GM21526 (cell line): ENCODE results near the gene TTF1.

Source experiments
- ATAC-seq: cut with Tn5 transposase; IDR thresholded peaks from one replicate; pipeline ENCODE4 v1.9.1; 2021; ENCODE audit warnings: moderate library complexity; ENCODE audit not compliant: unreplicated experiment, low FRiP score

TTF1 gene

DNA sequence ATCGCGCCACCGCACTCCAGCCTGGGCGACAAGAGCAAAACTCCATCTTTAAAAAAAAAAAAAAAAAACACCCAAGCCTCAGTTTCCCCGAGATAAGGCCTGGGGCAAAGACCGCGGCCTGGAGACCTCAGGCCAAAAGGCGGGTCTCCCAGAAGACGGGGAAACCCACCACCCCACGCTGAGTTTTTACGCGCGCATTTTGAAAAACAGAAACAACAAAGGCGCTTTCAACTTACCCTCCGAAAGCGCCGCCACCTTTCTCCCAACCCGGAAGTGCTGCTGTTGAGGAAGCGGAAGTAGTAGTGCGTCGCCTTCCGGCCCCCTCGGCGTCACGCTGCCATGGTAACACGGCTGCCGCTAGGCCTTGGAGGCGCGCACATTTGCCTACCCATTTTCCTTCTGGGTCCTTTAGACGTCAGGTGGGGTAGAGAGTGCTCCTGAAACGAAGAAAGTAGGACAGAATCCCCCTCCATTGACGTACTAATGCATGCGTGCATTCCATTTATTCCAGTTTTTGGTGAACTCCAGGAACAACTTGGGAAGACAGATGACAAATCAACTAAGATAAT lies at the start of gene TTF1:
TTF1 (minus strand) TSS at position 287 of the 569 bp plus-strand sequence. CDS start 4,019 bp downstream, outside the sequence.
- ATAC-seq: peak; percentile 79

DNA sequence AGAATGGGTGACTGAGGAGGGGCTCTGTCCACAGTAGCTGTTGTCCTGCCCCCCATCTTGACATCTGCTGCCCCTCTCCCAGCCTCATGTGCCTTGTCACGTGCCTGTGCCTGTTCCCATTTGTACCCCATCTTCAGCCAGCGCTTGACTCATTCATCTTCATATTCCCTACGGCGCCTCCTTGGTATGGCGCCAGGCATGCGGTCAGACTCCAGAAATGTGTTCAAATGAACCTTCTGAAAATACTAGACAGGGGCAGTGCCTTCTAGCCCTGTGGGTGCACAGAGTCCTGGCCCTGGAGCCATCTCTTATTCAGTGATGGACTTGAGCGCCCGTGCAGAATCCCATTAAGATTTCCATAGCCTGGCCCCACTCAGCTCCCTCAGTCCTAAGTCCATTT lies 49.6 kb upstream of the TTF1 start:
- ATAC-seq: no peak

- no peak for ATAC-seq
Observed at GRCh38 chr9:132451276-132451675, 44.6 kb upstream of the TTF1 start.

- ATAC-seq: no peak
Observed at GRCh38 chr9:132447902-132448301, 41.3 kb upstream of the TTF1 start.

DNA sequence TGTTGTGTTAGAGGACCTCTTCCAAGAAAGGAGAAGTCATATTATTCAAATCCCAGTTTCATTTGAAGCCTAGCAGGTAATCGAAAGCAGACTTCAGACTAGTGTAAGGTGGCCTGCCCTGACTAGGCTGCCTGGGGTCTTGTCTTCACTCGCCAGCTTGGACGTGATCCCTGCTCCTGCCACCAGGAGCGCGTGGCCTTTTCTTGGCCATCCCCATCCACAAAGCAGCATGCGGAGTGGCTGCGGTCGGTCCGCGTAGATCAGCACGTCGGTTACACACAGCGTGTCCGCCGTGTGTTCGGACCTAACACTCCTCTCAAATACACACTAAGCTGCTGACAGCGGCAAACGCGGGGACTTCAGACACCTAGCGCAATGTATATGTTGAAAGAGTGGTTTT lies 40.7 kb upstream of the TTF1 start:
- no peak for ATAC-seq

GRCh38 chr9:132446887-132447286 lies 40.2 kb upstream of the TTF1 start:
- no peak for ATAC-seq

GRCh38 chr9:132443951-132444607 lies 37.4 kb upstream of the TTF1 start:
- no peak for ATAC-seq

- no peak for ATAC-seq
Observed at GRCh38 chr9:132441404-132441803, 34.8 kb upstream of the TTF1 start.

DNA sequence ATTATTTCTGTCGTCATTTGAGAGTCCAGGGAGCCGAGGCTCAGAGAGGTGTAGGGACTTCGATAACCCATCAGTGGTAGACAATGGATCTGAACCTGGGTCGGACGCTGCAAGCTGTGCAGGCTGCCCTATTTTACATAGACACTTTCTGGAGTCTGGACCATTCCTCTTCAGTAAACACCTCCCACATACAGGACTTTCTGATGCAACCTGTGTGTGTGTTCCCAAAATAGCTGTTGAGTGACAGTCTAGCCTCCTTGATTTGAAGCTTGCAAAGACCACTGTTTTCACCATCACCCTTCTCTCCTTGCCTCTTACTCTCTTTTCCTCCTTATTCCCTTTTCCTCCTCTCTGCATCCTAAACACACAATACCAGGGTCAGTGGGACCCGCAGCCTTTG lies 34.1 kb upstream of the TTF1 start:
- ATAC-seq: no peak

GRCh38 chr9:132439153-132439552 lies 32.5 kb upstream of the TTF1 start:
- ATAC-seq: no peak

DNA sequence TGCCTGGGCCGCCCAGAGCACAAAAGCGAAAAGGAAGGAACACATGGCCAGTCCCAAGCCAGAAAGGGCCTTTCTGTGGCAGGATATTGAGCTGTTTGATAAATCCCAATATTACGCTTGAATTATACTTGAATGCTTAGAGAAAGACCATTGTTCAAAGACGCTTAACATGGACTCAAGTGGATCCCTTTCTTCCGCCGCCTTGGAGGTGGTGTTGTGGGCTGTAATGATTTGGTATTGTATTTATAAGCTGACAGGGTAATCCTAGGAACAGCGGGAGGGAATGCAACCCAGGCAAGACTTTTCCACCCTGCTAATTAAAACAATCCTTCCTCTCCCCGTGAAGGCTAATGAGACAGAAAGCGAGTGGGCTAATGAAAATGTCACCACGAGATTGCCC lies 28.2 kb upstream of the TTF1 start:
- ATAC-seq: no peak

DNA sequence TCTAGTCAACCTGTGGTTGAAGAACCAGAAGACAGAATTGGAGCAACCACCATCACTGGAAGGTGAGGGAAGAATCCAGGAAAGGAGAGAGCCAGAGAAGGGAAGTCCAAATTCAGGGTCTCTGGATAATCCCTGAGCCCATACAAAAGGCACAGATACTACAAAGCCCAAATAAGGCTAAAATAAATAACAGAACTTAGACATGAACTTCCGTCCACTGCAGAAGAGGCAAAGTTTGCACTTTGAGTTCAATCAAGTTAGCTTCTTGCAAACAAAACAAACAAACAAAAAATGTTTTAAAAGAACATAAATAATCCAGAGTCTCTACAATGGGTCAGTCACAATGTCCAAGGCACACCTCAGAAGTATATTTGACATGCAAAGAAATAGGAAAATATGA lies 24.4 kb upstream of the TTF1 start:
- ATAC-seq: no peak

DNA sequence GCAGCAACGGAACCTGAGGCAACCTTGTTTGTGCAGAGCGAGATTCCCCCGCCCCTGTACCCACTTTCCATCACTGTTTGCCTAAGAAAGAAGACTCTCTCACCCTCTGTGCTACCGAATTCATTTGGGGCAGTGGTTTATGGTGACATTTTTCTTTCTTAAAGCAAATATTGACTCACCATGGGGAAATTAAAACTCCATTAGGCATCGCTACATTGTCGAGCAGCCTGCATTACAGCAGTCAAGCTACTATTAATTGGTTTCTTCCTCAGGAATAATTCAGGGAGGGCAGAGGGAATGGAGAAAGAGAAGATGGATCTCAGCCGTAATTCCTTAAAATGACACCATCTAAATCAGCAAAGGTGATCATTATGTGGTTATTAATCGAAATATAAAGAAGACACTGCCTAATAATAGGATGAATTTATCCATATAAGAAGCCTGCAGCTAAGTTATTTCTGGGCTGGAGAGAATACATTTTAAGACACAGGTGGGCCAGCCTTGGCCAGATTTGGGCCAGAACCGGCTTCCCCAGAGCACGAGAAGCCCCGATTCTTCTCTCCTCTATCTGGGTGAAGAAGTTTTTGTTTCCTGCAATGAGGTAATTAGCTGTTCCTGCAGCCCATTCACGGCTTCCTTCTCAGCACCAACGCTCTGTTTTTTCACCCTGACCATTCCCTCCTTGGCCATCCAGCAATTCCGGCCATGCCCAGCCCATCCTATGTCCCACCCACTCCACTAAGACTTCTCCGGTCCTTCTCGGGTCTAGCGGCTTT lies 20.2 kb upstream of the TTF1 start:
- ATAC-seq: no peak

- no peak for ATAC-seq
Observed at GRCh38 chr9:132425675-132426062, 19.0 kb upstream of the TTF1 start.

GRCh38 chr9:132424857-132425674 lies 18.4 kb upstream of the TTF1 start:
- ATAC-seq: no peak

- ATAC-seq: no peak
Observed at GRCh38 chr9:132423503-132423902, 16.9 kb upstream of the TTF1 start.

DNA sequence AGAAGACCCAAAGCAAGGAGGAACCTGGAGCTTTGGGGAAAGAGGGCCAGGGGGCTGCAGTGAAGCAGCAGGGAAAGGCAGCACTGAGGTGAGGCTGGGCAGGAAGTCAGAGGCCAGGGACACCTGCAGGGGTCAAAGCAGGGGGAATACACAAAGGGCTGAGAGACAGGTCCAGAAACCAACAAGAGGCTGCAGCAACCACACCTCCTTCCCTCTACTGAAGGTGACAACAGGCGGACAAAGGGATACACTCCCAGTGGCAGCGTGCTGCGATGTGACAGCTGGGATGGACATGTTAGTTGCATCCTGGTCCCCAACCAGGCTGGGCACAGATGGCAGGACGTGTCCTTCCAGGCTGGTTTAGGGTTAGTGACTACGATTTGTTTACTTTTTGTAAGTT lies 15.9 kb upstream of the TTF1 start:
- no peak for ATAC-seq

GRCh38 chr9:132418726-132419363 lies 12.2 kb upstream of the TTF1 start:
- ATAC-seq: no peak

DNA sequence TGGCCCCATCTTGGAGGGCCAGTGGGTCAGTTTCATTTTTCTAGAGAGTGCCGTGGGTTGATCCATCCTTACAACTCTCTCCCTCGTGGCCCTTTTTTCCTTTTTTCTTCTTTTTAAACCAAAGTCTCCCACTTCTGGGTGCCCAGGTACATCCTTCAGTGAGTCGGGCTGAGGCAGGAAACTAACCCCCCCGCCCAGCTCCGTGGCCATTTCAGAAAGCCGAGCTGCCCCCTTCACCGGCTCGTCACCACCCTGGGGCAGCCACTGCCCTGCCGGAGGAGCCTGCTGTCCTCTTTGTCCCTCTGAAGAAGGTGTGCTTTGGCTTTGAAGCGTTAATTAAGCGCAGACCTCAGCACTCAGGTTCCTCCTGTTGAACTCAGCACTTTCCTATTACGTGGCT lies 8.5 kb upstream of the TTF1 start:
- no peak for ATAC-seq

DNA sequence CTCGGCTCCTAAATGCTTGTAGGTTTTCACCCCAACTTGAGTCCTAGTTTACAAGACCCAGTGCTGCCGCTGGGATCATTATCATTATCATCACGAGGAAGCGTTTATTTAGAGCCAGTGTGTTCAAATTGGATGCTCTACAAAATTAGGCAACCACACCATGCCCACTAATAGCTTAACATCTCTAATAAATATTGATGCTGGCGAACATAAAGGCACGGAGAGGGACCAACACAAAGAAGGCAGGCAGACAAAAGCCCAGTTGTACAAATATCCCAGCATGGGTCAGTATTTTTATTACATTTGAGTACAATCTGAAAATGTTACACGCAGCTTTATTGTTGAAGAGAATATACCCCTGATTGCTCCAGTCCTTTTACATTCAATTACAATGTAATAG lies 8.1 kb upstream of the TTF1 start:
- no peak for ATAC-seq

- ATAC-seq: no peak
Observed at GRCh38 chr9:132413926-132414325, 7.3 kb upstream of the TTF1 start.
